HG02678 (cell line): ENCODE results near the gene RNF5.
A peak's percentile ranks its signal among the peaks of the same experiment; 100 is the strongest.
"Not testable (repeated sequence)": the region's sequence is repeated elsewhere in the genome, so short reads cannot be mapped to it uniquely, and the experiment has no call there.

ENCODE experiments used
- ATAC-seq: cut with Tn5 transposase; IDR thresholded peaks from one replicate; pipeline ENCODE4 v1.9.1; 2021; ENCODE audit warnings: mild to moderate bottlenecking, moderate library complexity; ENCODE audit not compliant: unreplicated experiment

The RNF5 gene

GRCh38 chr6:32175322-32175710 is 2.9 kb upstream of the RNF5 start:
- ATAC-seq, result no peak

DNA sequence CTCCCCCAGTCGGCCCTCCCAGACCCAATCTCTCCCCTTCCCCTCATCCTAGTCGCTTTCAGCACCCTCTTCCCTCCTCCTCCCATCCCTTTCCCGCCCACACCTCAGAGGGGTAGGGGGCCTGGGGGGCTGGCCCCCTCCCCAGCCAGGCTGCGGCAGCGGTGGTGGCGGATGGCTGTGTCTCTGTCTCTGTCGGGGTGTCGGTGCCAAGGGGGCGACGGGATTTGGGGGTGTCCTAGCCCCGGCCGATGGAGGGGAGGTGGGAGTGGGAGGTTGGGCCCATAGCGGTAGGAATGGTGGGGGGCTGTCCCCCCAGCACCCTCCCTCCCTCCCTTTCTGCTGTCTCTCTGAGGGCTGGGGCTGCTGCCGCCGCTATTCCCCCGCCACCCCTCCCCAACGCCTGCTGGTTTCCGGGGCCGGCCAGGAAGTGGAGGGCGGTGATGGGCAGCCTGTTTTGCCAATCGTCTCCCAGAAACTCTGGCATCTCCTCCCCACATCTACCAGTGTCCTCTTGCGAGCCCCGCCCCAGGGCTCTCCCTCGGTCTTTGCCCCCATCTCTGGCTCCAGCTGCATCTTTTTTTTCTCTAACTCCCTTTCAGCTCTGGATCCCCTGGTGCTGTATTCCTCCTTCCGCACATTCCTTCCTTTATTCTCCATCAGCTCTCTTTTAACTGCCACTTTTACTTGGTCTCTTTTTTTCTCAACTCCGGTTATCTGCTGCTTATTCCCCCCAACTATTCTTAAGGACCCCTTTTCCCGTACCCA is 2.3 kb upstream of the RNF5 start, which contains the start of gene AGPAT1:
Gene AGPAT1 (minus strand): TSS at position 374 of the 765 bp plus-strand sequence. CDS start 4,588 bp downstream, outside the sequence.
- peak; percentile 45 for ATAC-seq

GRCh38 chr6:32176476-32177182 is 1.6 kb upstream of the RNF5 start:
- no peak for ATAC-seq

GRCh38 chr6:32177183-32177787 is 920 bp upstream of the RNF5 start:
- no peak for ATAC-seq

- ATAC-seq, result no peak
These were observed 589 bp downstream of the RNF5 start for GRCh38 chr6:32178547-32179440.

GRCh38 chr6:32179766-32180405 is 1.7 kb downstream of the RNF5 start:
- ATAC-seq, result no peak

GRCh38 chr6:32181148-32181702 is 3.0 kb downstream of the RNF5 start:
- ATAC-seq, result no peak

DNA sequence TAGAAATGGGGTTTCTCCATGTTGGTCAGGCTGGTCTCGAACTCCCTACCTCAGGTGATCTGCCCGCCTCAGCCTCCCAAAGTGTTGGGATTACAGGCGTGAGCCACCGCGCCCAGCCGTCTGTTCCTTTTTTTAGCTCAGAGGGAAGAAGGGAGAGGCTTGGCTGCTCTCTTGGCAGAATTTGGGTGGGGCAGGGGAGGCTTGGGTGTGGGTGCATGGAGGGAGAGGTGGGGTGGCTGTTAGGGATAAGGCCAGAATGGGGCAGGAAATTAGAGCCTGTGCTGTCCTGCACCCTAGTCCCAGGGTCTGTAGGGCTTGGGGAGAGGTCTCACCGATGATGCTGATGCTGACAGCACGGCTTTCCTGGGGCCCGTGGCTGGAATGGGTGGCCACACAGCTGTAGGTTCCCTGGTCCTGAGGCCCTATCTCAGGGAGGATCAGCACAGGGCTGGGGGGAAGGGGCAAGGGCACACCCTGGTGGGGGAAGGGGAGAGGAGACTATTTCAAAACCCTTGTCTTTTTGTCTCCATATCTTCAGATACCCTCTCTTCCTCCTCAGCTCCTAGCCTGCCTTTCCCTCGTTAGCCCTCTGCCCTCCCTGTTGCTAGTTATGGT is 3.8 kb downstream of the RNF5 start:
- ATAC-seq, result no peak

DNA sequence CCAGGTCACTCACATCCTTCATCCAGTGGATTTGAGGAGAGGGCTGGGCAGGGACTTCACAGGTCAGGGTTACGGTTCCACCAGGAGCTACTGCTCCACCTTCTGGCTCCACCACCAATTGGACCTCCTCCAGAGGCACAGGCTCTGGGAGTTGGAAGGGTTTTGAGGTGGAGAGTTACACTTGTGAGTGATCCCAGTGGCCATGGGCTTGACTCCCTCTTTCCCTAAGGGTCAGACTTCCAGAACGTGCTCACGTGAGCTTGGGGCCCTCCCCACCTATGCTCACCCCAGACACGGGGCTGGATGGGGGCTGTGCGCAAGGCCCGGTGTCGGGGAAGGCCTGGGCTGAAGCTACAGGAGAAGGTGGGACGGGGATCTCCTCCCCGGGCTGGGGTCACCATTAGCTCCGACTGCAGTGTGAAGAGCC is 4.4 kb downstream of the RNF5 start:
- ATAC-seq, result no peak

GRCh38 chr6:32183030-32183429 is 4.8 kb downstream of the RNF5 start:
- ATAC-seq, result no peak

DNA sequence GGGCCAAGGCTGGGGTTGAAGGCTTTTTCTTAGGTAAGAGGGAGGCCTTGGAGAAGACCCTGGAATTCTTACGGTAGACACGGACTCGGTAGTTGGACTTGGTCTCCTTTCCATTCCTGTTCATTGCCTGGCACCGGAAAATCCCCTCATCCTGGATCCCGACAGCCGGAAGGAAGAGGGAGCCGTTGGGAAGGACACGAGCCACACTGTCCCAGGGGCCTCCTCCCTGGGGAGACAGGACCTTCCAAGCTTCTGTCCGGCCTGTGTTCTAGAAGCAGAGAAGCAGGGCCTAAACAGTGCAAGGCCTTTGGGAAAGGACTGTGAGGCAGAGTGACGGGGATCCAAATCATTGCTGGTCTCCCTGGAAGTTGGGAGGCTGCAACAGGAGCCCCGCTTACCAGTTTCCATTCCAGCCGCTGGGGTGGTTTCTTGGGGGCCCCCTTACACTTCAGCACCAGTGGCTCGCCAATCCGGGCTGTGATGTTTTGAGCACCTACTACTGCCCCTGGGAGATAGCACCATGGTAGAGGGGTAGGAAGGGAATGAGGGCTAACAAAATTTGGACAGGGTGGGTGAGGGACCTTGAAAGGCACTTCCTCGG is 5.4 kb downstream of the RNF5 start:
- no peak for ATAC-seq

GRCh38 chr6:32184084-32184640 is 6.0 kb downstream of the RNF5 start, which contains the start of gene AGER:
AGER (minus strand) TSS chr6:32184253; CDS start chr6:32184222, 31 bp downstream.
- ATAC-seq, result no peak

GRCh38 chr6:32185681-32186131 is 7.5 kb downstream of the RNF5 start:
- not testable (repeated sequence) for ATAC-seq

DNA sequence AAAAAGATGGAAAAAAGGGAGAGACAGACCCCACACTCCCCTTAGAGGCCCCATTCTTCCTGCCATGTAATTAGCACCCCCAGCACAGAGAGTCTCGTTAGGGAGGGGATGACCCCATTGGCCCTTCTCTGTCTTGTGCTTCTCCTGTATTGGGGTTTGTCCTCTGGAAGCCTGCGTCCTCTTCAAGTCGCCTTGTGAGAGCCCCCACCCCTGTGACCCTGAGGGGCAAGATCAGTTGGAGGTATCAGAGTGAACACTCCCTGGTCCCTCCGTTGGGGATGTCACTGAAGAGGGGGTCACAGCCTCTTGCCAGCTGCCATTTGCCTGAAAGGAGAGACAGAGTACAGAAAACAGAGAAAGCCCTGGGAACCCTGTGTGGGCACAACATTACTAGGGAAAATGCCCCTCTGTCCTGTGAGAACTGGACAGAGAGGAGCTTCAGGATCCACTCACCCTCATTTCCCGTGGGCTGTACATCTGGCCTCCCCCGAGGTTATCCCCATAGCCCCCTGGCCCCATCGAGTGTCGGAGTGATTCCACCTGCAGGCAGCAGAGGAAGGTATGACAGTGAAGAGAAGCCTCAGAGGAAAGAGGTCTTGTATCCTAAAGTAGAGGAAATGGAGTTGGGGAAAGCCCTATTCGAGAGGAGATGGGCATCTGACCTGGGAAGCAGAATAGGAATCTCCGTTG is 8.1 kb downstream of the RNF5 start:
- not testable (repeated sequence) for ATAC-seq

- no peak for ATAC-seq
These were observed 9.0 kb downstream of the RNF5 start for GRCh38 chr6:32187009-32187709.

DNA sequence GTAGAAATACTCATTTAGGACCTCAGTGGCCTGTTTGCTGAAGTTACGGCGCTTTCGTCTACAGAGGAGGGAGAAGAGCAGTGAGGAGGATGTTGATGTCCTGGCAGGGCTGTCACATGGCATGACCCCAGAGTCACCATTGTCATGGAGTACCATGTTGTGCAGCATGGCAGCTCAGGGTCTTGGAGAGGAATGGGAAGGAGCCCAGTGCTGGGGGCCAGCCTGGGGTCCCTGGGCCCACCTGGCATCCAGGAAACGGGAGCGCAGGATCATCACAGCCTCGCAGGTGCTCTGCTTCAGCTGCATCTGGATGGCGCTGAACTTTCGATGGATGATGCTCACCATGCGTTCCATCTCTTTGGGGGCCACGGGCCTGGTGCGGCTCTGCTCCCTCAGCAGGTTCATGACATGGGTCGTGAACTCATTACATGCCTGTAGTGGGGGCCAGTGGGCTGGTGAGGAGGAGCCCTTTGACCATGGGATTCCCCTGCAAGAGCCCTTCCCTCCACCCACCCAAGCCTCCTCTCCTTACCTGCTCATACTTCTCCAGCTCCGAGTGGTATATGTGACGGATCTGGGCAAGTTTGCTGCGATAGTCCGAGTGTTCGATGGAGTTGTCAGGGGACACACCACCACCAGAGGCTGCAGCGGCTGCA is 9.6 kb downstream of the RNF5 start:
- not testable (repeated sequence) for ATAC-seq
